Measurements from ENCODE around the gene ARHGEF1.

Gene ARHGEF1

DNA sequence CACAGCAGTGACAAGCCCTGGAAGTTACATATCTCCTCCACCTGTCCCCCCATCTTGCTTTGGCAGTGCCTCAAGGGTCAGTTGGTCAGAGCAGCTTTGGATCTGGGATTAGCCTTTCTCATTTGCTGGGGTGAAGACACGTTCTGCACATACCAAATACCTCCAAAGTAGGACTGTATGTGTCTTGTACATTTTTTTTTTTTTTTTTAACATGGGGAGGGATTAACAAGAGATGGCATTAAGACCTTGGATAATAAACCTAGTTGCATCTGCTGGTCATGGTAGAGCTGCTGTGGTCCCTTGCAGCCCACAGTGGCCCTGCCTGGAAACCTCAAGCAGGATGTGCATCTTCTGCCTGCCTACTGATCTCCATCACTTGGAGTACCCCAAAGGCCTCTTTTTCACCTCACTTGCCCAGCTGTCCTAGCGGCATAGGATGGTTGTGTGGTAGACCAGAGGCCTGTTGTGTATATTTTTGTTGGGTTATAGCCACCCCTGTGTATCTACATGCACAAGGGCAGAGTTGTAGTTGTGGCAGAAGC is 20.5 kb upstream of the ARHGEF1 start:
- Histone ChIP-seq H3K4me1 (ENCODE audit: control insufficient read depth, insufficient read depth, low read length) (peaks cover 21% of the 10 kb centered on the region), H3K4me3 (ENCODE audit: low read depth, low read length) (peak overlapping the region; percentile 79; the same call in 1 of the 2 replicates), H3K9me3 (ENCODE audit: control insufficient read depth, insufficient read depth, low read length) (no peaks in the 10 kb centered on the region), H3K27me3 (ENCODE audit: control insufficient read depth, insufficient read depth, low read length) (no peaks in the 10 kb centered on the region), H3K9ac (ENCODE audit: low read depth, low read length) (peak overlapping the region; percentile 99), H3K36me3 (ENCODE audit: control insufficient read depth, insufficient read depth, low read length) (peaks cover 67% of the 10 kb centered on the region), H3K27ac (ENCODE audit: low read depth, low read length) (peak overlapping the region; percentile 36)

DNA sequence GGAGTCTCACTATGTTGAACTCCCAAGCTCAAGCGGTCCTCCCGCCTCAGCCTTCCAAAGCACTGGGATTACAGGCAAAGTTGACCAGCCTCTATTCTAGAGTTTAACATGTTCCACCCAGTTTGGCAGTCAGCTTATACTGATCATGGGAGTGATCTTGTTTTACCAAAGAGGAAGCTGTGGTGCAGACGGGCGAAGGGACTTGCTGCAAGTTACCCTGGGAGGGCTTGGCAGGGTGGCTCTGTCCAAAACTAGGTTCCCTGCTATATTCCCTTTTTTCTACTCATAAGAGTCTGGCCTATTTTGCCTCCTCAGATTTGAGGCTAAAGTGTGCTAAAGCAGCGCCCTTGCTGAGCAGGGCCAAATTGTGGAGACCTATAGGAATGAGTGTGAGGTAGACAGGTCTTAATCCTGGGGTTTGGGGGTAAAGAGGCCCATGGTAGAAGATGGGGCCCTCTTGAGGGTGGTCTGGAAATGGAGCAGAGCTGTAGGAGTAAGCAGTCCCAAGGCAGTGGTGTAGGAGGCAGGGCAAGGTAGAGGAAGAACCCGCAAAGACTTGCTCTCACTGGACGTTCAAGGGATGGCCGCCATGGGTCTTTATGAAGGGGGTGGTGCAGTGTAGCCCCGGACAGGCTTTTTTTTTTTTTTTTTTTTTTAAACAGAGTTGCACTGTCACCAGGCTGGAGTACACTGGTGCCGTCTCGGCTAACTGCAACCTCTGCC is 19.6 kb upstream of the ARHGEF1 start:
- Histone ChIP-seq H3K9ac (ENCODE audit: low read depth, low read length) (peak overlapping the region; percentile 43; the same call in 1 of the 2 replicates), H3K36me3 (ENCODE audit: control insufficient read depth, insufficient read depth, low read length) (peaks cover 76% of the 10 kb centered on the region), H3K4me3 (ENCODE audit: low read depth, low read length) (no peak overlapping the region), H3K27me3 (ENCODE audit: control insufficient read depth, insufficient read depth, low read length) (no peaks in the 10 kb centered on the region), H3K27ac (ENCODE audit: low read depth, low read length) (no peak overlapping the region), H3K4me1 (ENCODE audit: control insufficient read depth, insufficient read depth, low read length) (peaks cover 21% of the 10 kb centered on the region), H3K9me3 (ENCODE audit: control insufficient read depth, insufficient read depth, low read length) (no peaks in the 10 kb centered on the region)

DNA sequence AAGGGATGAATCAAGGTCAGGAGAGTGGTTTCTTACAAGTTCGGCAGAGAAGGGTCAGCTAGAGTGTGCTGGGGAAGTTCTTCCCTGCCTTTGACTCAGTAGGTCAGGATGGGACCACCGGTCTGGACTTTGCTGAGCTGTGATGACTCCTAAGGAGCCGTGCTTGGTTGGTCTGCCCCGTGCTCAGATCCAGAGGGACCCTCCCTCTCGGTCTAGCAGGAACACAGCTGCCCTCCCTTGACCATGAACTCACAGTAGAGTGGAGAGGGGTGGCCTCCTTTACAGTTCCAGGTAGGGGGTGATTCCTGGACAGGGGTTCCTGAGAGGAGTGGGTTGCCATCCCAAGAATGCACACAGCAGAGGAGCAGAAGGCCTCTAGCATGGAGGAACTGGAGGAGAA is 18.6 kb upstream of the ARHGEF1 start:
- H3K9me3 ChIP-seq (ENCODE audit: control insufficient read depth, insufficient read depth, low read length): no peaks in the 10 kb centered on the region
- peaks cover 21% of the 10 kb centered on the region for H3K4me1 ChIP-seq (ENCODE audit: control insufficient read depth, insufficient read depth, low read length)
- no peak overlapping the region for H3K4me3 ChIP-seq (ENCODE audit: low read depth, low read length)
- peaks cover 86% of the 10 kb centered on the region for H3K36me3 ChIP-seq (ENCODE audit: control insufficient read depth, insufficient read depth, low read length)
- peak overlapping the region; percentile 34 for H3K9ac ChIP-seq (ENCODE audit: low read depth, low read length)
- H3K27me3 ChIP-seq (ENCODE audit: control insufficient read depth, insufficient read depth, low read length): no peaks in the 10 kb centered on the region
- H3K27ac ChIP-seq (ENCODE audit: low read depth, low read length): peak overlapping the region; percentile 59

DNA sequence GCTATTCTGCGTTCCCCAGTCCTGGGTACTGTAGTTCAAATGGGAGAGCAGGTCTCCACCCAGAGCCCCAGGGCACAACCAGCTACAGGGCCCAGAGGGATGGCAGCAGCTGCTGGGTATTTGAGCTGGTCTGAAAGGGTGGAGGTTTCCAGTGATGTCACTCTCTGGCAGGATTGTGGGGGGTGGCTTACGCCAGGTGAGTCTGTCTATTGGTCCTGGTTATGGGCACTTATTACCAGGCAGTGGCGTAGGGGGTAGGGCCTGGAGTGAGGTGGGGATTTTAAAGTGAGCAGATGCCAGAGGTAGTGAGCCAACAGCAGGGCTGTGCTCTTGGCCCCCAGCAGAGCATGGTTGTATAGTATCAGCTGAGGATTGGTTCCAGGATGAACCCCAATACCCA is 16.7 kb upstream of the ARHGEF1 start:
- Histone ChIP-seq H3K27ac (ENCODE audit: low read depth, low read length) (peak overlapping the region; percentile 32), H3K36me3 (ENCODE audit: control insufficient read depth, insufficient read depth, low read length) (peaks cover 94% of the 10 kb centered on the region), H3K9me3 (ENCODE audit: control insufficient read depth, insufficient read depth, low read length) (no peaks in the 10 kb centered on the region), H3K27me3 (ENCODE audit: control insufficient read depth, insufficient read depth, low read length) (no peaks in the 10 kb centered on the region), H3K4me3 (ENCODE audit: low read depth, low read length) (no peak overlapping the region), H3K9ac (ENCODE audit: low read depth, low read length) (no peak overlapping the region), H3K4me1 (ENCODE audit: control insufficient read depth, insufficient read depth, low read length) (peaks cover 16% of the 10 kb centered on the region)

DNA sequence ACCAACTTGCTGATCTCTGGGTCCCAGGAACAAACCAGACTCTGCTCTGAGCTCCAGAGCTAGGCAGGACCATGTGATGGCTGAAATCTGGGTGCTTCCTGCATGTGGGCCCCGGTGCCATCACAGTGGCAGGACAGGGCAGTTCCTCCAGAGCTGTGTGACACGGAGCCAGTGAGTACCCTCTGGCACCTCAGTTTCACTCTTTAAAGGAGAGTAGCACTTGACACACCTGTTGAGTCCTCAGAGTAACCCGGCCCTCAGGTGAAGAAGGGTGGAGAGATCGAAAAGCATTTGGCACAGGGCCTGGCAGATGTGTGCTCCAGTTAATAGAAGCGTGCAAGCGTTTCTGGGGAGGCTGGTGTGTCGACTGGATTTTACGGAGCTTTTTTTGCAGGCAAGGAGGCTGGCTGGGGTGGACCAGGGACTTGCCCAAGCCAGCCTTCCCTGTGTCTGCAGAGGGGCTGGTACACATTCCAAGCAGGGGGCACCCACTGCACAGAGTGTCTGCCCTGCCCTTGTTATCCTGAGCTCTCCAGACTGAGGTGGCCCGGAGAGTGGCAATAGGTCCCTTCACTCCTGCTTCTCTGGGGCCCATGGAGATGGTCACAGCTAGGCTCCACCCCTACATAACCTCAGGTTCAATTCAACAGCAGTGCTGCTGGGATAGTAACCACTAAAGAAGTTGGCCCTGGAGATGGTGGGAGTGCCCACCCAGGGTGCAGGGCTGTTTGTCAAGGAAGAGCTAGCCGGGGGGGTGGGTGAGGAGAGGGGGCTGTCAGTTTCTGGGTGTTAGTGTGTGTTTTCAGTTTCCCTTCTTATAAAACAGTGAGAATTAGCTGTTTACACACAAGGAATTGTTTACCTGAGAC is 14.6 kb upstream of the ARHGEF1 start:
- Histone ChIP-seq H3K4me3 (ENCODE audit: low read depth, low read length) (no peak overlapping the region), H3K9me3 (ENCODE audit: control insufficient read depth, insufficient read depth, low read length) (no peaks in the 10 kb centered on the region), H3K4me1 (ENCODE audit: control insufficient read depth, insufficient read depth, low read length) (no peaks in the 10 kb centered on the region), H3K9ac (ENCODE audit: low read depth, low read length) (no peak overlapping the region), H3K27ac (ENCODE audit: low read depth, low read length) (peak overlapping the region; percentile 70), H3K27me3 (ENCODE audit: control insufficient read depth, insufficient read depth, low read length) (no peaks in the 10 kb centered on the region), H3K36me3 (ENCODE audit: control insufficient read depth, insufficient read depth, low read length) (peaks cover 81% of the 10 kb centered on the region)

DNA sequence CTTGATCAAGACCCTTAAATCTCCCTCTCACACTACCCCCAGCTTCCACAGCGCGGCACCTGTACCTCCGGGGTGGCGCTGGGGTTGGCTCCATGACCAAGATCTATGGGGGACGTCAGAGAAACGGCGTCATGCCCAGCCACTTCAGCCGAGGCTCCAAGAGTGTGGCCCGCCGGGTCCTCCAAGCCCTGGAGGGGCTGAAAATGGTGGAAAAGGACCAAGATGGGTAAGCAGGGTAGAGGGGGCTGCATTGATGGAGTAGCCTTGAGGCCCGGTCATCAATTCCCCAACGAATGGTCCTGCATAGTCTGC is 14.0 kb upstream of the ARHGEF1 start:
- Histone ChIP-seq H3K27ac (ENCODE audit: low read depth, low read length) (peak overlapping the region; percentile 52), H3K9ac (ENCODE audit: low read depth, low read length) (no peak overlapping the region)

DNA sequence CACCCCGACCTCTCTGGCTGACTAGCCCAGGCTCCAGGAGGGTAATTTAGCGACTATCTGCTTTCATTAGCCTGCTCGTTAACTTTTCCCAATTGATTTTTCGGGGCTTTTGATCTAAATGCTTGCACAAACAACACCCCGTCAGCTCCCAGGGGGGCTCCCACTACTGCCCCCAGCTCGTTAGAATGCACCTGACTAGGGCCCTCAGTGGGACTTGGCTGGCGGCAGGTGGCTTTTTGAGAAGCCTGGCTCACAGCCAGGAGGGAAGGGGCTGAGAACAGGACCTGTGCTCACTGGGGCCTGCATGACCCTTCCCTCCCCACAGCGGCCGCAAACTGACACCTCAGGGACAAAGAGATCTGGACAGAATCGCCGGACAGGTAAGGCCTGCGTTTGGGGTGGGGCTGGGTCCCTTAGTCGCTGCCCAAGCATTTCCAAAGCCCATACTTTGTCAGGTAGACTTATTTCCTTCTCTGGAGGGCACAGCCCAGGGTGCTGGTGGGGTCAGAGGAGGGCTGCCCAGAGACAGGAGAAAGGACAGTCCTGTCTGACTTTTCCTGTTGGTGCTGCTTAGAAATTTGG is 13.5 kb upstream of the ARHGEF1 start:
- H3K27ac ChIP-seq (ENCODE audit: low read depth, low read length): peak overlapping the region; percentile 52
- H3K36me3 ChIP-seq (ENCODE audit: control insufficient read depth, insufficient read depth, low read length): peaks cover 70% of the 10 kb centered on the region
- H3K9ac ChIP-seq (ENCODE audit: low read depth, low read length): no peak overlapping the region
- H3K27me3 ChIP-seq (ENCODE audit: control insufficient read depth, insufficient read depth, low read length): no peaks in the 10 kb centered on the region
- H3K9me3 ChIP-seq (ENCODE audit: control insufficient read depth, insufficient read depth, low read length): no peaks in the 10 kb centered on the region
- H3K4me1 ChIP-seq (ENCODE audit: control insufficient read depth, insufficient read depth, low read length): no peaks in the 10 kb centered on the region
- no peak overlapping the region for H3K4me3 ChIP-seq (ENCODE audit: low read depth, low read length)

More for the DNA sequence above, 14.0 kb upstream of the ARHGEF1 start:
- no peaks in the 10 kb centered on the region for H3K27me3 ChIP-seq (ENCODE audit: control insufficient read depth, insufficient read depth, low read length)
- no peak overlapping the region for H3K4me3 ChIP-seq (ENCODE audit: low read depth, low read length)
- no peaks in the 10 kb centered on the region for H3K4me1 ChIP-seq (ENCODE audit: control insufficient read depth, insufficient read depth, low read length)
- H3K9me3 ChIP-seq (ENCODE audit: control insufficient read depth, insufficient read depth, low read length): no peaks in the 10 kb centered on the region
- H3K36me3 ChIP-seq (ENCODE audit: control insufficient read depth, insufficient read depth, low read length): peaks cover 75% of the 10 kb centered on the region

DNA sequence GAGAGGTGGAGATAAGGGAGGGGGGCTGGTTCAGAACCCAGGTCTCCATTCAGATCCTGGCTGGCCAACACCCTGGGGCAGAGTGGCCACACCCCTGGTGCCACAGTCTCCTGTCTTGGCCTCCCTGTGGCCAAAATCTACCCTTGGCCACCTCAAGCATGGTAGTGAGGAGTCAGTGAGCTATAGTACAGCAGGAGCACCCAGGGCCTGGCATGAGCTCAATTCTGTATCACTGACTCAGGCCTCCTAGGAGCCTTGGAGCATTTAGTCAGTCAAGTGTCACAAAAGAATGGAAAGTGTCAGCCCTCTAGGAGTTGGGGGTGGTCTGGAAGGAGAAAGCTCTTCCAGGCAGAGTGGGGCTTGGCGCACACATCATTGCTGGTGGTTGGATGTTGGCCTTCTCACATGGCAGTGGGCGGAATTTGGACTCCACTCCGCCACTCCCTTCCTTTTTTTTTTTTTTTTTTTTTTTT is 12.5 kb upstream of the ARHGEF1 start:
- Histone ChIP-seq H3K4me1 (ENCODE audit: control insufficient read depth, insufficient read depth, low read length) (no peaks in the 10 kb centered on the region), H3K9ac (ENCODE audit: low read depth, low read length) (no peak overlapping the region), H3K4me3 (ENCODE audit: low read depth, low read length) (no peak overlapping the region), H3K27me3 (ENCODE audit: control insufficient read depth, insufficient read depth, low read length) (no peaks in the 10 kb centered on the region), H3K36me3 (ENCODE audit: control insufficient read depth, insufficient read depth, low read length) (peaks cover 60% of the 10 kb centered on the region), H3K27ac (ENCODE audit: low read depth, low read length) (peak overlapping the region; percentile 22), H3K9me3 (ENCODE audit: control insufficient read depth, insufficient read depth, low read length) (no peaks in the 10 kb centered on the region)

DNA sequence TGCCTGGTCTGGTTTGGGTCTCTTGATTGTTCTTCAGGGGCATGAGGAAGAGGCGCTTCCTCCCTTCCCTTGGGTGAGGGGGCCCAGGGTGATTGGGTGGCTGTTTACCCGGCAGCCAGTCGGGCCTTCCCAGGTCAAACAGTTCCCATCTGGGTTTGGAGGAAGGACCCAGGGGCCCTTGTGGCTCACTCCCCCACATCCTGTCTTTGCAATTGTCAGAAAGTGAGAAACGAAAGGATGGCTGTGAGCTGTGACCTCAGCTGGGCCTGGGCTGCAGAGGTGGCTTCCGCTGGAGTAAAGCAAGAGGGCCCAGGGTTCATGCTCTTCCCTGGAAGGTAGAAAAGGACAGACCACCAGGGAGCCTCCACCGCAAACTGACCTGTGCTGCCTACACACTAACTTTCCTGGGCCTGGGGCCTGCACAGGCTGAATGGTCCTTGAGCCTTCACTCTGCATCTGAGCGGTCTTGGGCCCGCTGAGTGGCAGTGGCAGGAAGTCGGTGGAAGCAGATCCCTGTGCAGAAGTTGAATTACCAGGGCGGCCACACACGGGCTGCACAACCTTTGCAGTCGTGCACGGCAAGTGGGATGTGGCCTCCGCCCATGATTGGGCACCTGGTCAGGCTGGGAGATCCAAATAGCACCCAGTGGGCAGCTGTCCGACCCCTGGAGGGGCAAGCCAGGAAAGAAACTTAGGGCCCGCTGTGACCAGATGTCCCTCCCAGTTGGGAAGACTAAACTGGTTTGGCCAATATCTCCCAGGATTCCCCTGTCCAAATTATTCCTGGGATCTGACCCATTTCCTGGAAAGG is 11.2 kb upstream of the ARHGEF1 start:
- Histone ChIP-seq H3K4me3 (ENCODE audit: low read depth, low read length) (no peak overlapping the region), H3K27me3 (ENCODE audit: control insufficient read depth, insufficient read depth, low read length) (peaks cover under 1% of the 10 kb centered on the region; the same call in 1 of the 2 replicates), H3K9ac (ENCODE audit: low read depth, low read length) (no peak overlapping the region), H3K36me3 (ENCODE audit: control insufficient read depth, insufficient read depth, low read length) (peaks cover 50% of the 10 kb centered on the region), H3K9me3 (ENCODE audit: control insufficient read depth, insufficient read depth, low read length) (no peaks in the 10 kb centered on the region), H3K4me1 (ENCODE audit: control insufficient read depth, insufficient read depth, low read length) (no peaks in the 10 kb centered on the region), H3K27ac (ENCODE audit: low read depth, low read length) (peak overlapping the region; percentile 79)

DNA sequence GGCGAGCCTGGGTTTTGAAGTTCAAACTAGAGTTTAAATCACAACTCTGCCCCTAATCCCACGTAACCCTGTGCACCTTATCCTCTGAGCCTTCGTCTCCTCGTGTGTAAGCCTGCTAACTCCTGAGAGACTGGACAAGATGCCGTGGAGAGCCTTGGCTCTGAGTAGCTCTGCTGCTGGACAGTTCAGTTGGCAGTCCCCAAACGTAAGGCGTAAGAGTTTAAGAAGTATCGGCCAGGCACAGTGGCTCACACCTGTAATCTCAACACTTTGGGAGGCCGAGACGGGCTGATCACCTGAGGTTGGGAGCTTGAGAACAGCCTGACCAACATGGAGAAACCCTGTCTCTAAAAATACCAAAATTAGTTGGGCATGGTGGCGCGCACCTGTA is 10.6 kb upstream of the ARHGEF1 start:
- Histone ChIP-seq H3K27me3 (ENCODE audit: control insufficient read depth, insufficient read depth, low read length) (peaks cover 3% of the 10 kb centered on the region; the same call in 1 of the 2 replicates), H3K4me1 (ENCODE audit: control insufficient read depth, insufficient read depth, low read length) (no peaks in the 10 kb centered on the region; the same call in 1 of the 2 replicates), H3K9me3 (ENCODE audit: control insufficient read depth, insufficient read depth, low read length) (no peaks in the 10 kb centered on the region), H3K27ac (ENCODE audit: low read depth, low read length) (peak overlapping the region; percentile 79), H3K4me3 (ENCODE audit: low read depth, low read length) (no peak overlapping the region), H3K36me3 (ENCODE audit: control insufficient read depth, insufficient read depth, low read length) (peaks cover 45% of the 10 kb centered on the region), H3K9ac (ENCODE audit: low read depth, low read length) (no peak overlapping the region)

All from HUES48 (cell line).